ENCODE data around the gene NEUROD6.

The NEUROD6 gene

GRCh38 chr7:31345421-31345820 lies 4.9 kb upstream of the NEUROD6 start:
- no peak for TF ChIP-seq CTCF (conservative IDR thresholded peaks at IDR 0.05; ENCODE audit: low read depth, low read length)
- no peaks in the 10 kb centered on the region for H3K4me1 ChIP-seq (ENCODE audit: low read depth, poor library complexity, severe bottlenecking)
- H4K20me1 ChIP-seq (ENCODE audit: insufficient read depth): no peaks in the 10 kb centered on the region
- no peak overlapping the region for H2AFZ ChIP-seq (ENCODE audit: low read depth)
- no peaks in the 10 kb centered on the region for H3K36me3 ChIP-seq (ENCODE audit: insufficient read depth)
- H3K27me3 ChIP-seq (ENCODE audit: insufficient read depth, low read depth): no peaks in the 10 kb centered on the region
- no peak overlapping the region for H3K4me2 ChIP-seq
- no peak overlapping the region for H3K9ac ChIP-seq
- no peak overlapping the region for H3K27ac ChIP-seq
- H3K79me2 ChIP-seq (ENCODE audit: insufficient read depth, low read depth): no peaks in the 10 kb centered on the region
- H3K4me3 ChIP-seq (IDR thresholded peaks at IDR 0.05; ENCODE audit: insufficient read depth, low read depth, low read length): no peak overlapping the region

GRCh38 chr7:31343516-31344305 lies 3.2 kb upstream of the NEUROD6 start:
- H4K20me1 ChIP-seq (ENCODE audit: insufficient read depth): no peaks in the 10 kb centered on the region
- H3K4me2 ChIP-seq: no peak overlapping the region
- H3K27me3 ChIP-seq (ENCODE audit: insufficient read depth, low read depth): no peaks in the 10 kb centered on the region
- no peaks in the 10 kb centered on the region for H3K4me1 ChIP-seq (ENCODE audit: low read depth, poor library complexity, severe bottlenecking)
- H2AFZ ChIP-seq (ENCODE audit: low read depth): no peak overlapping the region
- no peak overlapping the region for H3K27ac ChIP-seq
- H3K36me3 ChIP-seq (ENCODE audit: insufficient read depth): no peaks in the 10 kb centered on the region
- no peak overlapping the region for H3K4me3 ChIP-seq (IDR thresholded peaks at IDR 0.05; ENCODE audit: insufficient read depth, low read depth, low read length)
- no peak overlapping the region for H3K9ac ChIP-seq
- no peak for TF ChIP-seq CTCF (conservative IDR thresholded peaks at IDR 0.05; ENCODE audit: low read depth, low read length)
- H3K79me2 ChIP-seq (ENCODE audit: insufficient read depth, low read depth): no peaks in the 10 kb centered on the region

GRCh38 chr7:31341141-31341540 lies 615 bp upstream of the NEUROD6 start:
- H3K4me2 ChIP-seq: no peak overlapping the region
- H4K20me1 ChIP-seq (ENCODE audit: insufficient read depth): no peaks in the 10 kb centered on the region
- H3K27me3 ChIP-seq (ENCODE audit: insufficient read depth, low read depth): no peaks in the 10 kb centered on the region
- no peak overlapping the region for H3K4me3 ChIP-seq (IDR thresholded peaks at IDR 0.05; ENCODE audit: insufficient read depth, low read depth, low read length)
- H3K27ac ChIP-seq: no peak overlapping the region
- H3K9ac ChIP-seq: no peak overlapping the region
- no peaks in the 10 kb centered on the region for H3K36me3 ChIP-seq (ENCODE audit: insufficient read depth)
- H2AFZ ChIP-seq (ENCODE audit: low read depth): no peak overlapping the region
- no peaks in the 10 kb centered on the region for H3K79me2 ChIP-seq (ENCODE audit: insufficient read depth, low read depth)
- TF ChIP-seq CTCF (conservative IDR thresholded peaks at IDR 0.05; ENCODE audit: low read depth, low read length): no peak
- no peaks in the 10 kb centered on the region for H3K4me1 ChIP-seq (ENCODE audit: low read depth, poor library complexity, severe bottlenecking)

- H3K9ac ChIP-seq: no peak overlapping the region
- H3K4me2 ChIP-seq: no peak overlapping the region
- no peak overlapping the region for H3K4me3 ChIP-seq (IDR thresholded peaks at IDR 0.05; ENCODE audit: insufficient read depth, low read depth, low read length)
- H2AFZ ChIP-seq (ENCODE audit: low read depth): no peak overlapping the region
- no peaks in the 10 kb centered on the region for H3K36me3 ChIP-seq (ENCODE audit: insufficient read depth)
- TF ChIP-seq CTCF (conservative IDR thresholded peaks at IDR 0.05; ENCODE audit: low read depth, low read length): no peak
- H3K4me1 ChIP-seq (ENCODE audit: low read depth, poor library complexity, severe bottlenecking): no peaks in the 10 kb centered on the region
- H3K27ac ChIP-seq: no peak overlapping the region
- no peaks in the 10 kb centered on the region for H4K20me1 ChIP-seq (ENCODE audit: insufficient read depth)
- H3K79me2 ChIP-seq (ENCODE audit: insufficient read depth, low read depth): no peaks in the 10 kb centered on the region
- H3K27me3 ChIP-seq (ENCODE audit: insufficient read depth, low read depth): no peaks in the 10 kb centered on the region
Observed at GRCh38 chr7:31340051-31340450, 475 bp downstream of the NEUROD6 start.
